Osteocyte (in vitro differentiated cells): ENCODE measurements around the gene NDUFB8. TPM values are rescaled to one million over a fixed set of nuclear protein-coding genes. Genes with fewer than 3 reads are reported as not detected.

Experiments used
- DNase-seq: peaks from one replicate; pipeline ENCODE4 v3.0.0; 2021; ENCODE audit warnings: mixed read lengths; ENCODE audit not compliant: unreplicated experiment; ENCODE audit errors: extremely low spot score
- H3K27ac Mint-ChIP-seq: one replicate; pipeline ENCODE4 v1.8.0; 2021; ENCODE audit warnings: mild to moderate bottlenecking, mixed read lengths; ENCODE audit not compliant: unreplicated experiment
- H3K27me3 Mint-ChIP-seq: one replicate; pipeline ENCODE4 v1.8.0; 2021; ENCODE audit warnings: mixed read lengths; ENCODE audit not compliant: unreplicated experiment
- H3K36me3 Mint-ChIP-seq: one replicate; pipeline ENCODE4 v1.8.0; 2021; ENCODE audit warnings: mixed read lengths; ENCODE audit not compliant: unreplicated experiment
- H3K4me1 Mint-ChIP-seq: one replicate; pipeline ENCODE4 v1.8.0; 2021; ENCODE audit warnings: mixed read lengths; ENCODE audit not compliant: unreplicated experiment
- H3K4me3 Mint-ChIP-seq: one replicate; pipeline ENCODE4 v1.8.0; 2021; ENCODE audit warnings: mild to moderate bottlenecking, moderate library complexity, mixed read lengths; ENCODE audit not compliant: unreplicated experiment
- H3K9me3 Mint-ChIP-seq: one replicate; pipeline ENCODE4 v1.8.0; 2021; ENCODE audit warnings: mixed read lengths; ENCODE audit not compliant: unreplicated experiment
- total RNA-seq: library from RNA; stranded (reverse); gene quantifications from 2 replicates; pipeline ENCODE4 v1.2.1, GENCODE V29; 2021
- TF ChIP-seq, protein P1 (sequence below): fragments of 200-600 bp; sonication (generic); IDR thresholded peaks from 2 replicates; pipeline ENCODE4 v1.5.0; 2021; ENCODE audit warnings: antibody characterized with exemption, mild to moderate bottlenecking, moderate library complexity

The NDUFB8 gene
- total RNA-seq, 1 donor from 2014 or later = 169 TPM

DNA sequence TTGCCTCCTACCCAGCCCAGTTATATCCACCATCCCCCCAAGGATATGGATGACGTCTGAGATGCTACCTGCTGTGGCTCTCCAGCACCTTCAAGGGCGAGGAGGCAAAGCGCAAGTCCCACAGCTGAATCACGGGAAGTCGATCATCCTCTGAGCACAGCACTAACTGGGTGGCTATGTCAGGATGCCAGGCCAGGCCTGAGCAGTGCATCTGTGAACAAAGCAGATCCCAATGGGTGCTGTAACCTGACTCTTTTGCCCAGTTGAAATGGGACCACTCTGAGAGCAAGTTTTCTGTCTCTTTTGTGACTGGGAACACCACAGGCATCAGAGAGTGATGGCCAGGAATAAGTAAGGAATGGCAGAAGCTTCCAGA is 22.3 kb downstream of the NDUFB8 start:
- H3K4me3 Mint-ChIP-seq = no peak overlapping the region

DNA sequence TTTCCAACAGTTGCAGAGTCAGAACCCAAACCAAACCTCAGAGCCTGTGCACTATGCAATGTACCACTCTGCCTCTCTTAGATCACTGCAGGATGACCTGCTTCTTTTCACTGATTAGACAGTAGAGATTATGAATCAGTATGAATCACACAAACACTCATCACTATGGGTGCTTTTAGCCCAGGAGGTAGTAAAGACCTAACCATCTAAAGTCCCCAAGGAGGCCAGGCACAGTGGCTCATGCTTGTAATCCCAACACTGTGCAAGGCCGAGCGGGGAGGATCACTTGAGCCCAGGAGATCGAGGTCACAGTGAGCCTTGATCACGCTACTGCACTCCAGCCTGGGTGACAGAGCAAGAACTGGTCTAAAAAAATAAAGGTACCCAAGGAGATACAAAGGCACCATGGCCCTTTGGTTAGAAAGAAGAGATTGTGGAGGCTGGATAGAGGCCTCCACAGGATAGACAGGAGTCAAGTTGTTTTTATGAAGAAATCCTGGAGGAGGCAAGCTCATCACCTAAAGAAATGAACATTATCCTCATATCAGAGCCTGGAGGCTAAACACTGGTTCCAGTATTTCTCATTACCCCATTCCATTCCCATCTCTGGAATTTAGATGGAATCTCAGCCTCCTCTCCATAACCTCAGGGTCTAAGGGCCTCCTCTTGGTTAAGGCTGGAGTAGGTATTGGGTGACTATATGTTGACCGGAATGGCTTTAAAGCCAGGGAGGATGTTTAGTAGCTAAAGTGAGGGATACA is 22.9 kb downstream of the NDUFB8 start:
- no peak overlapping the region for H3K27ac Mint-ChIP-seq
- H3K9me3 Mint-ChIP-seq = no peaks in the 10 kb centered on the region
- no peaks in the 10 kb centered on the region for H3K27me3 Mint-ChIP-seq
- peaks cover 38% of the 10 kb centered on the region for H3K4me1 Mint-ChIP-seq
- no peak for DNase-seq
- no peak overlapping the region for H3K4me3 Mint-ChIP-seq
- TF ChIP-seq, protein P1, sequence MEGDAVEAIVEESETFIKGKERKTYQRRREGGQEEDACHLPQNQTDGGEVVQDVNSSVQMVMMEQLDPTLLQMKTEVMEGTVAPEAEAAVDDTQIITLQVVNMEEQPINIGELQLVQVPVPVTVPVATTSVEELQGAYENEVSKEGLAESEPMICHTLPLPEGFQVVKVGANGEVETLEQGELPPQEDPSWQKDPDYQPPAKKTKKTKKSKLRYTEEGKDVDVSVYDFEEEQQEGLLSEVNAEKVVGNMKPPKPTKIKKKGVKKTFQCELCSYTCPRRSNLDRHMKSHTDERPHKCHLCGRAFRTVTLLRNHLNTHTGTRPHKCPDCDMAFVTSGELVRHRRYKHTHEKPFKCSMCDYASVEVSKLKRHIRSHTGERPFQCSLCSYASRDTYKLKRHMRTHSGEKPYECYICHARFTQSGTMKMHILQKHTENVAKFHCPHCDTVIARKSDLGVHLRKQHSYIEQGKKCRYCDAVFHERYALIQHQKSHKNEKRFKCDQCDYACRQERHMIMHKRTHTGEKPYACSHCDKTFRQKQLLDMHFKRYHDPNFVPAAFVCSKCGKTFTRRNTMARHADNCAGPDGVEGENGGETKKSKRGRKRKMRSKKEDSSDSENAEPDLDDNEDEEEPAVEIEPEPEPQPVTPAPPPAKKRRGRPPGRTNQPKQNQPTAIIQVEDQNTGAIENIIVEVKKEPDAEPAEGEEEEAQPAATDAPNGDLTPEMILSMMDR = no peak
- peaks cover 23% of the 10 kb centered on the region for H3K36me3 Mint-ChIP-seq

More for the DNA sequence above, 22.3 kb downstream of the NDUFB8 start:
- H3K9me3 Mint-ChIP-seq = no peaks in the 10 kb centered on the region
- peaks cover 38% of the 10 kb centered on the region for H3K4me1 Mint-ChIP-seq
- TF ChIP-seq, protein P1 = no peak
- H3K27me3 Mint-ChIP-seq = no peaks in the 10 kb centered on the region
- H3K36me3 Mint-ChIP-seq = peaks cover 19% of the 10 kb centered on the region
- DNase-seq = no peak
- no peak overlapping the region for H3K27ac Mint-ChIP-seq

DNA sequence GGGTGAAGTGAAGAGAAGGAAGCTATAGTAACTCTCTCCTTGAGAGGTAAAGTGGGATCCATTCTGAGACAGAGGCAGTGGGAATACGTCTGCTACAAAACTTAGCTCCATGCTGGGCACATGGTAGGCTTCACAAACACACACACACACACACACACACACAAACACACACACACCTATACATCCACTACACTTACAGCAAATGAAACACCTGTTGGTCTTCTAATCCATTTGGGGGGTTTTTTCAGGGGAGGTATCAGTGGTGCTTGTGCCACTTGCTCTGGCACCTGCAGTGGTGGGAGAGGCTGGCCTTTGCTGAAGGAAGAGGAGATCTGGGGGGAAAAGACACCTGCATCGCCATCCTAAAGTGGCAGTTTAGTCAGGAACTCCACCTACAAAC is 24.5 kb downstream of the NDUFB8 start:
- H3K9me3 Mint-ChIP-seq = no peaks in the 10 kb centered on the region
- H3K27me3 Mint-ChIP-seq = no peaks in the 10 kb centered on the region
- peaks cover 32% of the 10 kb centered on the region for H3K36me3 Mint-ChIP-seq
- TF ChIP-seq, protein P1 = no peak
- DNase-seq = no peak
- H3K27ac Mint-ChIP-seq = no peak overlapping the region
- H3K4me1 Mint-ChIP-seq = peaks cover 38% of the 10 kb centered on the region
- H3K4me3 Mint-ChIP-seq = no peak overlapping the region

DNA sequence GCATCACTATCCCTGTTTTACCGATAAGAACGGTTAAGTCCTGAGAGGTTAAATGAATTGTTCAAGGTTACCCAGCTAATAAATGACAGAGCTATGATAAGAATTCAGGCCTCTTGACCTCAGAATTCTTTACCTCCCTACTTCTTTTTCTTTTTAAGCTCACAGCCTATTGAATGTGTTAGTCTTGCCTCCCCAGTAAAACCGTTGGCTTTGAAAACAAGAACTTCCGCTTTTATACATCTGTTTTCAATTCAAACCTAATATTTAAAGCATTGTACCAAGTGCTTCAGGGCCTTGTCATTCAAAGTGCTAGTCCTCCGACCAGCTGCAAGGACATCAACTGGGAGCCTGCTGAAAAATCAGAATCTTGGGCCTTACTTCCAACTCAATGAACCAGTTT is 25.6 kb downstream of the NDUFB8 start:
- Mint-ChIP-seq H3K27ac (peak overlapping the region; percentile 64), H3K36me3 (peaks cover 39% of the 10 kb centered on the region), H3K9me3 (no peaks in the 10 kb centered on the region), H3K4me3 (no peak overlapping the region), H3K27me3 (no peaks in the 10 kb centered on the region), H3K4me1 (peaks cover 38% of the 10 kb centered on the region)
- DNase-seq = no peak
- TF ChIP-seq, protein P1 = no peak

DNA sequence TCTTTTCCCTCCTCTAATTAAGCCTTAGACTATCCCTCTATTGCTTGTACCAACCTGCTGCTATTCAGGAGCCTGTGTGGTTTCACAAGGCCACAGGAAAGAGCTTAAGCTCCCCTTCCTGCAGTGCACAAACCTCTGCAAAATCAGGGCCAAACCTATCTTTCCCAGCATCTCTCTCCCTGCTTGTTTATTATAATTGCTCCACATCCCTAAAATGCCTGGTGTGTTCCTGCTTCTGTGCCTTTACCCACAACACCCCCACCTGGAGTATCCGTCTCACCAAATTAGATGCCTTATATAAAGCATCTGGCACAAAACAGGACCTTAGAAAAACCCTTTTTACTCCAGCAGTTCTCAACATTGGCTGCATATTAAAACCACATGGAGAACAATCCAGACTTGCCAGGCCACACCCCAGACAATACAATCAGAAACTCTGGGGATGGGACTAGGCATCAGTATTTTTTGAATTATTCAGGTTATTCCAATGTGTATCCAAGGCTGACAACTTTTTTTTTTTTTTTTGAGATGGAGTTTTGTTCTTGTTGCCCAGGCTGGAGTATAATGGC is 26.7 kb downstream of the NDUFB8 start:
- no peak for DNase-seq
- H3K4me3 Mint-ChIP-seq = no peak overlapping the region
- peaks cover 44% of the 10 kb centered on the region for H3K36me3 Mint-ChIP-seq
- H3K27me3 Mint-ChIP-seq = no peaks in the 10 kb centered on the region
- no peaks in the 10 kb centered on the region for H3K9me3 Mint-ChIP-seq
- TF ChIP-seq, protein P1 = no peak
- peaks cover 37% of the 10 kb centered on the region for H3K4me1 Mint-ChIP-seq
- H3K27ac Mint-ChIP-seq = no peak overlapping the region
